Measurements from ENCODE around the gene PRKAR1A. TPM values are rescaled to one million over a fixed set of nuclear protein-coding genes. Genes with fewer than 3 reads are reported as not detected.

PRKAR1A gene
- total and polyA plus RNA-seq, 2 of the 8 experiments (the other 6 are each of a cell fraction or from before 2014, with no cell fraction given) = 39.3 to 149 TPM

DNA sequence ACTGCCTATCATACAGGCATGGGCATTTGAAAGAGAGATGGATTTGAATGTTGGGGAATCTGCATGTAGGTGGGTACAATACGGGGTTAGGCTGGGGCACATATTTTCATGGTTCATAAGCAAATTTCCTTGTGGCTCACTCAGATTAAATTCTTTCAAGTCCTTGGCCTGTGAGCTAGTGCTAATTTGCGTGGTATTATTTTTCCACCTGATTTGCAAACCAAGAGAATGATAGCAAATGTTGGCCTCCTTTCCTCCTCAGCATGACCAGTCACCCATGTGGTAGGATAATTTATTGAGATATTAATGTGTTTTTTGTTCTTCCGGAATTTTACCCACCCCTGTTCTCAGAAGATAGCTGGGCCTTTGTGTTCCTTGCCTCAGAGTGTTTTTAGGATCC is 66.0 kb downstream of the PRKAR1A start:
- Histone ChIP-seq H3K4me3 (ENCODE audit: extremely low read depth in 1 of 4, insufficient read depth in 2 of 4, low read depth in 3 of 4, low read length in 4 of 4) (no peak overlapping the region), H3K27me3 (replicated peaks in 1 of 4; ENCODE audit: control insufficient read depth in 3 of 4, extremely low read depth in 1 of 4, insufficient read depth in 3 of 4, low read length in 3 of 4) (no peaks in the 10 kb centered on the region), H4K5ac (ENCODE audit: insufficient read length, low read depth, low read length) (no peak overlapping the region), H3K36me3 (ENCODE audit: control insufficient read depth in 2 of 4, insufficient read depth in 4 of 4, low read length in 3 of 4) (peaks cover 0 to 4% (median 0%) of the 10 kb centered on the region in 4 experiments; a peak in 1 of 8 replicates), H2AK5ac (ENCODE audit: low read depth, low read length) (no peak overlapping the region), H4K91ac (replicated peaks; ENCODE audit: insufficient read length, low read length) (no peak overlapping the region), H3K9me3 (ENCODE audit: insufficient read depth in 2 of 2, low read depth in 1 of 2, low read length in 1 of 2) (no peaks in the 10 kb centered on the region; a peak in 1 of 4 replicates), H4K8ac (ENCODE audit: extremely low read depth, insufficient read depth, low read length) (no peak overlapping the region), H3K79me1 (ENCODE audit: low read depth, low read length) (no peaks in the 10 kb centered on the region), H3K4me2 (ENCODE audit: insufficient read depth in 1 of 2, low read depth in 2 of 2, low read length in 2 of 2) (no peak overlapping the region), H3K18ac (ENCODE audit: extremely low read depth, low read length) (no peak overlapping the region), H3K27ac (ENCODE audit: low read depth, low read length) (no peak overlapping the region), H3K23ac (ENCODE audit: insufficient read length) (no peak overlapping the region), H2BK15ac (ENCODE audit: low read length) (no peak overlapping the region), H3K4me1 (replicated peaks in 1 of 4; ENCODE audit: control insufficient read depth in 3 of 4, insufficient read depth in 4 of 4, low read length in 3 of 4) (peaks cover 0 to 2% (median 0%) of the 10 kb centered on the region in 4 experiments; a peak in 1 of 7 replicates), H2BK12ac (ENCODE audit: low read depth, low read length) (no peak overlapping the region), H3K9ac (replicated peaks in 1 of 4; ENCODE audit: extremely low read depth in 1 of 4, low read depth in 3 of 4, low read length in 3 of 4) (no peak overlapping the region), H2AFZ (ENCODE audit: low read length) (no peak overlapping the region), H3K4ac (replicated peaks; ENCODE audit: insufficient read length, low read depth, low read length) (no peak overlapping the region), H4K20me1 (replicated peaks in 1 of 2; ENCODE audit: control insufficient read depth in 1 of 2, insufficient read depth in 2 of 2, low read length in 2 of 2) (no peaks in the 10 kb centered on the region), H2BK20ac (ENCODE audit: low read length) (no peak overlapping the region), H3K23me2 (ENCODE audit: low read depth, low read length) (no peaks in the 10 kb centered on the region), H2BK5ac (ENCODE audit: low read depth, low read length) (no peak overlapping the region), H3K14ac (ENCODE audit: insufficient read length) (no peak overlapping the region), H3K79me2 (ENCODE audit: control insufficient read depth in 1 of 2, insufficient read depth in 2 of 2, low read length in 2 of 2) (no peaks in the 10 kb centered on the region), H3K56ac (replicated peaks; ENCODE audit: insufficient read length, low read depth, low read length) (no peak overlapping the region), H2BK120ac (replicated peaks; ENCODE audit: low read depth, low read length) (no peak overlapping the region)
- CTCF ChIA-PET (ENCODE audit: partially characterized antibody) = interaction anchor here (0.9 to 2.9 kb wide), 9 partner anchors 9 to 99 kb away, joined by 3 to 8 read pairs (median 4); no protein-coding TSS in a partner anchor
- WGBS, 2 experiments (ENCODE audit: extremely low coverage in 1 of 2, insufficient coverage in 1 of 2, insufficient read length in 1 of 2, insufficient replicate concordance in 2 of 2, low coverage in 1 of 2, low lambda C conversion rate in 2 of 2, missing lambda C conversion rate in 1 of 2) = 80% methylated on average over 3 of the region's 3 CpGs; no CpG with 5 or more reads in 1 of the 2 experiments
- POLR2A ChIA-PET (ENCODE audit: partially characterized antibody) = no interaction called here
- no peak for FAIRE-seq
- no peak for DNase-seq (ENCODE audit: low read depth in 1 of 2, low spot score in 2 of 2)
- TF ChIP-seq CTCF (IDR thresholded peaks at IDR 0.05; ENCODE audit: control extremely low read depth in 1 of 3, insufficient read depth in 1 of 3, low read depth in 1 of 3, low read length in 3 of 3) (no peak), POLR2A (IDR thresholded peaks at IDR 0.05; ENCODE audit: control extremely low read depth in 1 of 2, low read depth in 2 of 2, low read length in 2 of 2) (no peak), POU5F1 (IDR thresholded peaks at IDR 0.05; ENCODE audit: low read depth, low read length) (no peak), HDAC6 (IDR thresholded peaks at IDR 0.05; ENCODE audit: low read depth, low read length) (no peak), RNF2 (IDR thresholded peaks at IDR 0.05; ENCODE audit: borderline replicate concordance, low read depth, low read length, missing control alignments, poor library complexity, severe bottlenecking) (no peak), BACH1 (IDR thresholded peaks at IDR 0.05; ENCODE audit: low read length) (no peak), GABPA (IDR thresholded peaks at IDR 0.05; ENCODE audit: borderline replicate concordance, insufficient read depth, low read length) (no peak), CEBPB (IDR thresholded peaks at IDR 0.05; ENCODE audit: low read depth, low read length) (no peak), EGR1 (IDR thresholded peaks at IDR 0.05; ENCODE audit: borderline replicate concordance, low read depth, low read length) (no peak), TCF12 (IDR thresholded peaks at IDR 0.05; ENCODE audit: low read depth, low read length) (no peak)
- TF ChIP-seq, protein P1, sequence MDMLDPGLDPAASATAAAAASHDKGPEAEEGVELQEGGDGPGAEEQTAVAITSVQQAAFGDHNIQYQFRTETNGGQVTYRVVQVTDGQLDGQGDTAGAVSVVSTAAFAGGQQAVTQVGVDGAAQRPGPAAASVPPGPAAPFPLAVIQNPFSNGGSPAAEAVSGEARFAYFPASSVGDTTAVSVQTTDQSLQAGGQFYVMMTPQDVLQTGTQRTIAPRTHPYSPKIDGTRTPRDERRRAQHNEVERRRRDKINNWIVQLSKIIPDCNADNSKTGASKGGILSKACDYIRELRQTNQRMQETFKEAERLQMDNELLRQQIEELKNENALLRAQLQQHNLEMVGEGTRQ (IDR thresholded peaks at IDR 0.05; ENCODE audit: low read length) = no peak
